HepG2 (cell line): ENCODE results near the gene FGGY. TPM values are rescaled to one million over a fixed set of nuclear protein-coding genes. Genes with fewer than 3 reads are reported as not detected.
A peak's percentile ranks its signal among the peaks of the same experiment; 100 is the strongest.

Experiments
- ETV5 ChIP-seq: IDR thresholded peaks from 2 replicates; pipeline ENCODE4 v1.6.1; 2018; ENCODE audit warnings: missing biosample characterization, missing genetic modification reagents, inconsistent platforms, borderline replicate concordance
- KAT8 ChIP-seq: IDR thresholded peaks from 2 replicates; pipeline ENCODE4 v1.6.1; 2016; ENCODE audit warnings: missing genetic modification reagents, missing compliant biosample characterization
- KDM3A ChIP-seq: IDR thresholded peaks from 2 replicates; pipeline ENCODE4 v1.6.1; 2018; ENCODE audit warnings: low read depth, missing compliant biosample characterization
- MED1 ChIP-seq: sonication (generic); formaldehyde crosslinking; IDR thresholded peaks from 2 replicates; pipeline ENCODE4 v1.4.0; 2020; ENCODE audit warnings: missing genetic modification reagents
- NCOA1 ChIP-seq: sonication (generic); formaldehyde crosslinking; IDR thresholded peaks from 2 replicates; pipeline ENCODE4 v1.9.0; 2021; ENCODE audit warnings: missing genetic modification reagents
- SIN3B ChIP-seq: fragments of 150-350 bp; IDR thresholded peaks from 2 replicates; pipeline ENCODE4 v1.6.1; 2014; ENCODE audit warnings: low read length
- SKI ChIP-seq: fragments of 450-650 bp; IDR thresholded peaks from one replicate; pipeline ENCODE4 v1.6.1; 2018; ENCODE audit warnings: mild to moderate bottlenecking; ENCODE audit not compliant: partially characterized antibody
- SRF ChIP-seq: IDR thresholded peaks from 2 replicates; pipeline ENCODE4 v1.6.1; 2011; ENCODE audit warnings: mild to moderate bottlenecking, low read depth, low read length, moderate library complexity
- SRSF9 ChIP-seq: fragments of 200-400 bp; formaldehyde crosslinking; IDR thresholded peaks from 2 replicates; pipeline ENCODE4 v1.6.1; 2018; ENCODE audit warnings: borderline replicate concordance, mild to moderate bottlenecking, low read depth, low read length; ENCODE audit not compliant: insufficient read depth, poor library complexity, severe bottlenecking
- SYNCRIP ChIP-seq: fragments of 200-400 bp; formaldehyde crosslinking; IDR thresholded peaks from 2 replicates; pipeline ENCODE4 v1.6.1; 2018; ENCODE audit warnings: mild to moderate bottlenecking, low read depth, low read length; ENCODE audit not compliant: insufficient read depth
- ZEB1 ChIP-seq: IDR thresholded peaks from 2 replicates; pipeline ENCODE4 v1.6.1; 2012; ENCODE audit warnings: mild to moderate bottlenecking, low read depth, inconsistent platforms; ENCODE audit not compliant: insufficient replicate concordance
- ZZZ3 ChIP-seq: sonication (generic); formaldehyde crosslinking; IDR thresholded peaks from 2 replicates; pipeline ENCODE4 v1.4.0; 2020; ENCODE audit warnings: missing genetic modification reagents, mild to moderate bottlenecking, borderline replicate concordance
- polyA plus RNA-seq, 8 experiments: library from polyadenylated mRNA; depleted of rRNA in 3 of 8; stranded (reverse) in 7 of 8; unstranded in 1 of 8; fragments of >200 nt; fragmentation: Illumina TruSeq in 4 of 8; extraction: Trizol in 4 of 8; gene quantifications; 2 replicates each; pipeline versions ENCODE4 v1.2.1 to v1.2.3, GENCODE V29; 2011 to 2016; ENCODE audit warnings: low read depth in 4 of 8, missing spikeins in 1 of 8, mixed read lengths in 1 of 8; ENCODE audit not compliant: insufficient read depth in 1 of 8
- total RNA-seq, 5 experiments: library from RNA; depleted of rRNA; stranded (reverse); fragments of >200 nt; fragmentation: Illumina TruSeq; extraction: Trizol; gene quantifications; 2 replicates each; pipeline ENCODE4 v1.2.3, GENCODE V29; 2016; ENCODE audit warnings: low read depth in 1 of 5
- TF ChIP-seq, protein P1 (sequence below), 2 experiments: sonication (generic) in 1 of 2; formaldehyde crosslinking in 1 of 2; IDR thresholded peaks; 2 replicates each; pipeline versions ENCODE4 v1.4.0 to v1.6.1; 2018 to 2020; ENCODE audit warnings: missing genetic modification reagents in 2 of 2, borderline replicate concordance in 1 of 2, low read depth in 1 of 2, mild to moderate bottlenecking in 1 of 2, missing biosample characterization in 1 of 2
- TF ChIP-seq, protein P2 (sequence below): sonication (generic); formaldehyde crosslinking; IDR thresholded peaks from 2 replicates; pipeline ENCODE4 v1.4.0; 2020; ENCODE audit warnings: missing genetic modification reagents
- TF ChIP-seq, protein P3 (sequence below): sonication (generic); formaldehyde crosslinking; IDR thresholded peaks from 2 replicates; pipeline ENCODE4 v1.4.0; 2020; ENCODE audit warnings: mild to moderate bottlenecking, missing genetic modification reagents
- TF ChIP-seq, protein P4 (sequence below): sonication (generic); formaldehyde crosslinking; IDR thresholded peaks from 2 replicates; pipeline ENCODE4 v1.4.0; 2020; ENCODE audit warnings: missing genetic modification reagents; ENCODE audit errors: not compliant biosample characterization
- TF ChIP-seq, protein P5 (sequence below): sonication (generic); formaldehyde crosslinking; IDR thresholded peaks from 2 replicates; pipeline ENCODE4 v1.9.0; 2021; ENCODE audit warnings: missing genetic modification reagents, borderline replicate concordance
- TF ChIP-seq, protein P6 (sequence below): sonication (generic); formaldehyde crosslinking; IDR thresholded peaks from 2 replicates; pipeline ENCODE4 v1.4.0; 2020; ENCODE audit warnings: missing genetic modification reagents
- TF ChIP-seq, protein P7 (sequence below): sonication (generic); formaldehyde crosslinking; conservative IDR thresholded peaks from 2 replicates; pipeline ENCODE4 v1.4.0; 2020; ENCODE audit warnings: missing genetic modification reagents

FGGY gene
- total and polyA plus RNA-seq, 2 of the 13 experiments (the other 11 are each of a cell fraction or from before 2014, with no cell fraction given) = 15.7 to 27.5 TPM

DNA sequence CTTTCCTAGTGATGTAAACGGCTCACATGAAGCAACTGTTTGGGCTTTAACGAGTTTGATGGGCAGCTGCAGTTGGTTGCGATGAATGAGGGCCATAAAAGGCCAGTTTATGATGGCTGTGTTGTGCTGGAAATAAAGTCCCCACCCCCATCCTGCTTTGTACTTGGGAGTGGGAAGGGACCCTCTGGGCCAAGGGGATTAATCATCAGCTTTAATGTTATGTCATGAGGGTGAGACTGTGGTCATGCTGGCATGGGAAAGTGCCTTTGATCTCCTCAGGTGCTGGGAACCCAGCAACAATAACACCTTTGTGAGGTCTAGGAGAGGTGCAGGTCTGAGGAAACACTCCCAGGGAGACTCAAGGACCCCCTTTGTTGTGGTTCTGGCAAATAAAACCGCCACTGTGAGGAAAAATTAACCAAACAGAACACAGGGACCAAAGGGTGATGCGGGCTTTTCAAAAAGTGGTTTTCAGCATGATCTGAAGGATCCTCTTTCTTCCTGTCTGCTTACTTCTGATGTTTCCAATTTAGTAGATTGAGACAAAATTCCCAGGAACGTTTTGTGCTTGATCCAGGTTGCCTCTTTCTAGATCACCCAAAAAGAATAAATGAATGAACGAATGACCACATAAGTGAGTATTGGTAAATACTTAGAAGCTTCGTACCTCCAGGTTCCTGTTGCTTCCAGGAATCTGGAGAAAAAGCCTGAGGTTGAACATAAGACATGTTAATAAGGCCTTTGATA is 260.1 kb downstream of the FGGY start (continued):
- peak; percentile 50; the same call in 1 of the 2 replicates for TF ChIP-seq NCOA1 (CRISPR knock-in tag)
- peak; percentile 92 for TF ChIP-seq SKI
- TF ChIP-seq, protein P1, sequence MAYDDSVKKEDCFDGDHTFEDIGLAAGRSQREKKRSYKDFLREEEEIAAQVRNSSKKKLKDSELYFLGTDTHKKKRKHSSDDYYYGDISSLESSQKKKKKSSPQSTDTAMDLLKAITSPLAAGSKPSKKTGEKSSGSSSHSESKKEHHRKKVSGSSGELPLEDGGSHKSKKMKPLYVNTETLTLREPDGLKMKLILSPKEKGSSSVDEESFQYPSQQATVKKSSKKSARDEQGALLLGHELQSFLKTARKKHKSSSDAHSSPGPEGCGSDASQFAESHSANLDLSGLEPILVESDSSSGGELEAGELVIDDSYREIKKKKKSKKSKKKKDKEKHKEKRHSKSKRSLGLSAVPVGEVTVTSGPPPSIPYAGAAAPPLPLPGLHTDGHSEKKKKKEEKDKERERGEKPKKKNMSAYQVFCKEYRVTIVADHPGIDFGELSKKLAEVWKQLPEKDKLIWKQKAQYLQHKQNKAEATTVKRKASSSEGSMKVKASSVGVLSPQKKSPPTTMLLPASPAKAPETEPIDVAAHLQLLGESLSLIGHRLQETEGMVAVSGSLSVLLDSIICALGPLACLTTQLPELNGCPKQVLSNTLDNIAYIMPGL (CRISPR knock-in tag; IDR thresholded peaks at IDR 0.05; ENCODE audit: borderline replicate concordance in 1 of 2, low read depth in 1 of 2) = peak in 1 of 2 experiments; percentile 60; a peak in 2 of 4 replicates
- TF ChIP-seq, protein P2, sequence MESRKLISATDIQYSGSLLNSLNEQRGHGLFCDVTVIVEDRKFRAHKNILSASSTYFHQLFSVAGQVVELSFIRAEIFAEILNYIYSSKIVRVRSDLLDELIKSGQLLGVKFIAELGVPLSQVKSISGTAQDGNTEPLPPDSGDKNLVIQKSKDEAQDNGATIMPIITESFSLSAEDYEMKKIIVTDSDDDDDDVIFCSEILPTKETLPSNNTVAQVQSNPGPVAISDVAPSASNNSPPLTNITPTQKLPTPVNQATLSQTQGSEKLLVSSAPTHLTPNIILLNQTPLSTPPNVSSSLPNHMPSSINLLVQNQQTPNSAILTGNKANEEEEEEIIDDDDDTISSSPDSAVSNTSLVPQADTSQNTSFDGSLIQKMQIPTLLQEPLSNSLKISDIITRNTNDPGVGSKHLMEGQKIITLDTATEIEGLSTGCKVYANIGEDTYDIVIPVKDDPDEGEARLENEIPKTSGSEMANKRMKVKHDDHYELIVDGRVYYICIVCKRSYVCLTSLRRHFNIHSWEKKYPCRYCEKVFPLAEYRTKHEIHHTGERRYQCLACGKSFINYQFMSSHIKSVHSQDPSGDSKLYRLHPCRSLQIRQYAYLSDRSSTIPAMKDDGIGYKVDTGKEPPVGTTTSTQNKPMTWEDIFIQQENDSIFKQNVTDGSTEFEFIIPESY = peak; percentile 71; the same call in 1 of the 2 replicates
- TF ChIP-seq ZZZ3 (CRISPR knock-in tag) = peak; percentile 10; the same call in 1 of the 2 replicates
- TF ChIP-seq MED1 (CRISPR knock-in tag) = peak; percentile 95
- TF ChIP-seq, protein P3, sequence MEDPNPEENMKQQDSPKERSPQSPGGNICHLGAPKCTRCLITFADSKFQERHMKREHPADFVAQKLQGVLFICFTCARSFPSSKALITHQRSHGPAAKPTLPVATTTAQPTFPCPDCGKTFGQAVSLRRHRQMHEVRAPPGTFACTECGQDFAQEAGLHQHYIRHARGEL (CRISPR knock-in tag) = no peak
- TF ChIP-seq SRSF9 = no peak
- TF ChIP-seq SYNCRIP = no peak
- TF ChIP-seq, protein P4, sequence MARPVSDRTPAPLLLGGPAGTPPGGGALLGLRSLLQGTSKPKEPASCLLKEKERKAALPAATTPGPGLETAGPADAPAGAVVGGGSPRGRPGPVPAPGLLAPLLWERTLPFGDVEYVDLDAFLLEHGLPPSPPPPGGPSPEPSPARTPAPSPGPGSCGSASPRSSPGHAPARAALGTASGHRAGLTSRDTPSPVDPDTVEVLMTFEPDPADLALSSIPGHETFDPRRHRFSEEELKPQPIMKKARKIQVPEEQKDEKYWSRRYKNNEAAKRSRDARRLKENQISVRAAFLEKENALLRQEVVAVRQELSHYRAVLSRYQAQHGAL (CRISPR knock-in tag) = no peak
- TF ChIP-seq KDM3A (CRISPR knock-in tag) = no peak
- TF ChIP-seq KAT8 (CRISPR knock-in tag) = 0 out of 2 replicates have a peak, but pooled peaks have one; percentile 33
- TF ChIP-seq, protein P5, sequence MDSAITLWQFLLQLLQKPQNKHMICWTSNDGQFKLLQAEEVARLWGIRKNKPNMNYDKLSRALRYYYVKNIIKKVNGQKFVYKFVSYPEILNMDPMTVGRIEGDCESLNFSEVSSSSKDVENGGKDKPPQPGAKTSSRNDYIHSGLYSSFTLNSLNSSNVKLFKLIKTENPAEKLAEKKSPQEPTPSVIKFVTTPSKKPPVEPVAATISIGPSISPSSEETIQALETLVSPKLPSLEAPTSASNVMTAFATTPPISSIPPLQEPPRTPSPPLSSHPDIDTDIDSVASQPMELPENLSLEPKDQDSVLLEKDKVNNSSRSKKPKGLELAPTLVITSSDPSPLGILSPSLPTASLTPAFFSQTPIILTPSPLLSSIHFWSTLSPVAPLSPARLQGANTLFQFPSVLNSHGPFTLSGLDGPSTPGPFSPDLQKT (CRISPR knock-in tag) = no peak
- TF ChIP-seq SRF = peak; percentile 93
- no peak for TF ChIP-seq SIN3B
- TF ChIP-seq, protein P6, sequence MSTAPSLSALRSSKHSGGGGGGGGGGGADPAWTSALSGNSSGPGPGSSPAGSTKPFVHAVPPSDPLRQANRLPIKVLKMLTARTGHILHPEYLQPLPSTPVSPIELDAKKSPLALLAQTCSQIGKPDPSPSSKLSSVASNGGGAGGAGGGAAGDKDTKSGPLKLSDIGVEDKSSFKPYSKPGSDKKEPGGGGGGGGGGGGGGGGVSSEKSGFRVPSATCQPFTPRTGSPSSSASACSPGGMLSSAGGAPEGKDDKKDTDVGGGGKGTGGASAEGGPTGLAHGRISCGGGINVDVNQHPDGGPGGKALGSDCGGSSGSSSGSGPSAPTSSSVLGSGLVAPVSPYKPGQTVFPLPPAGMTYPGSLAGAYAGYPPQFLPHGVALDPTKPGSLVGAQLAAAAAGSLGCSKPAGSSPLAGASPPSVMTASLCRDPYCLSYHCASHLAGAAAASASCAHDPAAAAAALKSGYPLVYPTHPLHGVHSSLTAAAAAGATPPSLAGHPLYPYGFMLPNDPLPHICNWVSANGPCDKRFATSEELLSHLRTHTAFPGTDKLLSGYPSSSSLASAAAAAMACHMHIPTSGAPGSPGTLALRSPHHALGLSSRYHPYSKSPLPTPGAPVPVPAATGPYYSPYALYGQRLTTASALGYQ (CRISPR knock-in tag) = peak; percentile 95
- peak; percentile 57 for TF ChIP-seq ZEB1
- peak; percentile 76; the same call in 1 of the 2 replicates for TF ChIP-seq ETV5 (CRISPR knock-in tag)
- TF ChIP-seq, protein P7, sequence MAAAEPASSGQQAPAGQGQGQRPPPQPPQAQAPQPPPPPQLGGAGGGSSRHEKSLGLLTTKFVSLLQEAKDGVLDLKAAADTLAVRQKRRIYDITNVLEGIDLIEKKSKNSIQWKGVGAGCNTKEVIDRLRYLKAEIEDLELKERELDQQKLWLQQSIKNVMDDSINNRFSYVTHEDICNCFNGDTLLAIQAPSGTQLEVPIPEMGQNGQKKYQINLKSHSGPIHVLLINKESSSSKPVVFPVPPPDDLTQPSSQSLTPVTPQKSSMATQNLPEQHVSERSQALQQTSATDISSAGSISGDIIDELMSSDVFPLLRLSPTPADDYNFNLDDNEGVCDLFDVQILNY (CRISPR knock-in tag) = no peak; the same call in 1 of the 2 replicates
